ENCODE data around the gene SAMD14.

GRCh38 chr17:50139950-50140885, 10.3 kb upstream of the SAMD14 start:
- TF ChIP-seq EP300 (IDR thresholded peaks at IDR 0.05) (no peak), CTCF (IDR thresholded peaks at IDR 0.05) (peak; percentile 90), JUN (IDR thresholded peaks at IDR 0.05) (peak in 1 of 2 experiments; percentile 46; a peak in 1 of 5 replicates), SMC3 (IDR thresholded peaks at IDR 0.05) (peak; percentile 70), MYC (IDR thresholded peaks at IDR 0.05; ENCODE audit: borderline replicate concordance, low read length) (no peak), HDAC2 (IDR thresholded peaks at IDR 0.05) (no peak), KDM1A (IDR thresholded peaks at IDR 0.05; ENCODE audit: low read depth) (no peak), RFX5 (IDR thresholded peaks at IDR 0.05) (no peak), ATOH8 (CRISPR knock-in tag; IDR thresholded peaks at IDR 0.05; ENCODE audit: low read depth) (no peak), ZSCAN20 (CRISPR knock-in tag; IDR thresholded peaks at IDR 0.05) (no peak), RNF2 (IDR thresholded peaks at IDR 0.05; ENCODE audit: borderline replicate concordance, low read depth) (no peak), USF2 (IDR thresholded peaks at IDR 0.05) (no peak), EHF (CRISPR knock-in tag; IDR thresholded peaks at IDR 0.05) (no peak)

Data from A549 (cell line).